ENCODE data around the gene MIEF2. TPM values are rescaled to one million over a fixed set of nuclear protein-coding genes. Genes with fewer than 3 reads are reported as not detected.

The MIEF2 gene
- polyA plus RNA-seq, 1 of the 3 experiments (the other 2 are of a cell fraction): 12.7 TPM

DNA sequence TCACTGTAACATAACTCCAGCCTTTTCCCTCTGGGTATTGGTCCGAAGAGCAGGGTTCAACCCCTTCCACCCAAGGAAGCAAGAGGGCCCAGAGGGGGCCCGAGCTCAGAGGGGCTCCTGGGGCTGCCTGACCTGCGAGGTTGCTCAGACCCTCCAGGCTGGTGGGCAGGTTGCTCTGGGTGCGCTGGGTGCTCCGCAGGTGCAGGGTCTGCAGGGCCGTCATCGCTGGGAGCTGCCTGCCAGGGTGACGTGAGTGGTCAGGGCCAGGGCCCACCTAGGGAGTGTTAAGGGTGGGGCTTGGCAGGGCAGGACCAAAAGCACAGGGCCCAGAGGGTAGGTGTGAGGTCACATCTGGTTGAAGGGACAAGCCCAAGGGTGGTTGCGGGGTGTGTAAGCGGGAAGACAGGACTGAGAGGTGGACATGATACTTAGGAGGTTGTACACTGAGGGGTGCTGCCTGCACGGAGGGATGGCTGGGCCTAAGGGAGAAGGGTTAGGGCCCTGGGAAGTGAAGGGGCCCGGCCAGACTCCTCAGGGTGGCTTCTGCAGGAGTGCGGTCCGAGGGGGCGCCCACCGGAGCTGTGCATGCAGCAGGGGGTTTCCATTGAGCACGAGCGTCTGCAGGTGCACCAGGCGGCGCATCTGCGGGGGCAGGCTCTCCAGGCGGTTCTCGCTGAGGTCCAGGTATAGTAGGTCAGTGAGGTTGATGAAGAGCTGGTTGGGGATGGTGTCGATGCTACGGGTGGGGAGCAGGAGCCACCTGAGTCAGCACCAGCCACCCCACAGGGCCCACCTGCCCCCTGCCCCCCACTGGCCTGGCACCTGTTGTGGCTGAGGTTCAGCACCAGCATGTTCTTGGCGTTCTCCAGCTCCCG, 6.3 kb upstream of the MIEF2 start:
- no peak overlapping the region for H3K4me3 ChIP-seq (ENCODE audit: low read depth in 2 of 2, low read length in 1 of 2)
- no peak overlapping the region for H3K9ac ChIP-seq
- H4K20me1 ChIP-seq (ENCODE audit: insufficient read depth): peaks cover 36% of the 10 kb centered on the region
- peaks cover 36% of the 10 kb centered on the region for H3K79me2 ChIP-seq (ENCODE audit: insufficient read depth)
- no peaks in the 10 kb centered on the region for H3K9me2 ChIP-seq
- no peak for DNase-seq
- POLR2A ChIA-PET: no interaction called here
- peaks cover 0 to 18% of the 10 kb centered on the region in 2 experiments; a peak in 1 of 4 replicates for H3K4me1 ChIP-seq (ENCODE audit: control insufficient read depth in 1 of 2, insufficient read depth in 2 of 2, low read depth in 1 of 2, low read length in 1 of 2)
- 96% methylated on average over 19 of the region's 27 CpGs for WGBS (ENCODE audit: low lambda C conversion rate)
- no peaks in the 10 kb centered on the region for H3K9me3 ChIP-seq
- H3K27ac ChIP-seq (ENCODE audit: low read depth in 2 of 2, low read length in 1 of 2): no peak overlapping the region
- no peaks in the 10 kb centered on the region for H3K27me3 ChIP-seq (ENCODE audit: insufficient read depth)
- no peak overlapping the region for H3K4me2 ChIP-seq
- H2AFZ ChIP-seq (ENCODE audit: low read depth): no peak overlapping the region
- TF ChIP-seq TEAD4 (IDR thresholded peaks at IDR 0.05; ENCODE audit: borderline replicate concordance, insufficient read depth): no peak
- no peak for TF ChIP-seq RXRA (IDR thresholded peaks at IDR 0.05; ENCODE audit: borderline replicate concordance, low read depth)
- no peak for TF ChIP-seq RAD21 (IDR thresholded peaks at IDR 0.05; ENCODE audit: low read length)
- TF ChIP-seq GABPA (IDR thresholded peaks at IDR 0.05; ENCODE audit: low read depth): no peak
- CTCF ChIA-PET: interaction anchor here (0.6 to 1.0 kb wide), 2 partner anchors 37 to 1065 kb away, joined by 3 read pairs; no protein-coding TSS in a partner anchor
- H3F3A ChIP-seq (replicated peaks; ENCODE audit: insufficient read depth): peaks cover 8% of the 10 kb centered on the region
- peaks cover 22 to 62% of the 10 kb centered on the region in 2 experiments for H3K36me3 ChIP-seq (replicated peaks in 1 of 2; ENCODE audit: control insufficient read depth in 1 of 2, insufficient read depth in 2 of 2, low read length in 1 of 2)

DNA sequence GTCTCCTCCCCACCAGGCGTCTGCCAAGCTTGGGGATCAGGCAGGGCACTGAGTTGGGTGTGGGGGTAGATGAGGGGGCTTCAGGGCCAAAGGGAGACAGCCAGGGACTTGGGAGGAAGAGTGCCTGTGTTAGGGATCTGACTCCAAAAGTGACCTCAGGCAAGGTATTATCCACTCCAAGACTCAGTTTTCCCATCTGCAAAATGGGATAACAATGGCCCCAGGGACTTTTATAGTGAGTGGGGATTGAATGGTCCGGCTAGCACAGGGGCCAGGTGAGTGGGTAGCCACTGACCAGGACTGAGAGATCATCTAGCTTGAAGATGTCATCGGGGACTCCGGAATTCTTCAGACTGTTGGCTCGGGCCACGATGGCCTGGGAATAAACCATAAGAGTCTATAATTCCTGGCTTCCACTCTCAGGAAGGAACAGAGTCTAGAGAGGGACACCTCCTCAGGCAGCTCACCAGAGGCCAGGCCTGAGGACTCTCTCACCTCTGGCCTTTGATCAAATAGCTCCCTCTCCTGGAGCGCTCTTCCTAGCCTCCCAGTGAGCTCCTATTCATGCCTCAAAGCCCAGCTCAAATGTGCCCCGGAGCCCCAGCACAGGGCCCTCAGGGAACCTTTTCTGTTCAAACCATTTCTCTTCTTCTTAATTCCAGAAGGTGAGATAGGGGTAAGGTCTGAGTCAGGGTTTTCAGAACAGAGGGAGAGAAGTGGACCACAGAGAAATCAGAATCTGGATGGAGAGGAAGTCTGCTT, 5.4 kb upstream of the MIEF2 start:
- Histone ChIP-seq H4K20me1 (ENCODE audit: insufficient read depth) (peaks cover 36% of the 10 kb centered on the region), H3K9me2 (no peaks in the 10 kb centered on the region), H3F3A (replicated peaks; ENCODE audit: insufficient read depth) (peaks cover 5% of the 10 kb centered on the region), H3K27me3 (ENCODE audit: insufficient read depth) (no peaks in the 10 kb centered on the region), H3K79me2 (ENCODE audit: insufficient read depth) (peaks cover 36% of the 10 kb centered on the region), H2AFZ (ENCODE audit: low read depth) (no peak overlapping the region), H3K36me3 (replicated peaks in 1 of 2; ENCODE audit: control insufficient read depth in 1 of 2, insufficient read depth in 2 of 2, low read length in 1 of 2) (peaks cover 22 to 61% of the 10 kb centered on the region in 2 experiments), H3K27ac (ENCODE audit: low read depth in 2 of 2, low read length in 1 of 2) (no peak overlapping the region), H3K4me2 (no peak overlapping the region), H3K9ac (no peak overlapping the region), H3K9me3 (no peaks in the 10 kb centered on the region), H3K4me3 (ENCODE audit: low read depth in 2 of 2, low read length in 1 of 2) (no peak overlapping the region), H3K4me1 (ENCODE audit: control insufficient read depth in 1 of 2, insufficient read depth in 2 of 2, low read depth in 1 of 2, low read length in 1 of 2) (peaks cover 0 to 22% of the 10 kb centered on the region in 2 experiments; a peak in 1 of 4 replicates)
- POLR2A ChIA-PET: no interaction called here
- no peak for DNase-seq
- WGBS (ENCODE audit: low lambda C conversion rate): 97% methylated on average over 8 of the region's 8 CpGs
- CTCF ChIA-PET: interaction anchor here (1.0 kb wide), 1 partner anchor 38 kb away, joined by 3 read pairs; no protein-coding TSS in a partner anchor
- TF ChIP-seq USF2 (IDR thresholded peaks at IDR 0.05; ENCODE audit: borderline replicate concordance, low read depth, low read length): no peak
- TF ChIP-seq FOSL2 (IDR thresholded peaks at IDR 0.05; ENCODE audit: borderline replicate concordance, low read depth): no peak
- TF ChIP-seq, protein P1, sequence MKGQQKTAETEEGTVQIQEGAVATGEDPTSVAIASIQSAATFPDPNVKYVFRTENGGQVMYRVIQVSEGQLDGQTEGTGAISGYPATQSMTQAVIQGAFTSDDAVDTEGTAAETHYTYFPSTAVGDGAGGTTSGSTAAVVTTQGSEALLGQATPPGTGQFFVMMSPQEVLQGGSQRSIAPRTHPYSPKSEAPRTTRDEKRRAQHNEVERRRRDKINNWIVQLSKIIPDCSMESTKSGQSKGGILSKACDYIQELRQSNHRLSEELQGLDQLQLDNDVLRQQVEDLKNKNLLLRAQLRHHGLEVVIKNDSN (IDR thresholded peaks at IDR 0.05; ENCODE audit: borderline replicate concordance, low read depth): no peak
- no peak for TF ChIP-seq RAD21 (IDR thresholded peaks at IDR 0.05; ENCODE audit: low read length)
- TF ChIP-seq, protein P2, sequence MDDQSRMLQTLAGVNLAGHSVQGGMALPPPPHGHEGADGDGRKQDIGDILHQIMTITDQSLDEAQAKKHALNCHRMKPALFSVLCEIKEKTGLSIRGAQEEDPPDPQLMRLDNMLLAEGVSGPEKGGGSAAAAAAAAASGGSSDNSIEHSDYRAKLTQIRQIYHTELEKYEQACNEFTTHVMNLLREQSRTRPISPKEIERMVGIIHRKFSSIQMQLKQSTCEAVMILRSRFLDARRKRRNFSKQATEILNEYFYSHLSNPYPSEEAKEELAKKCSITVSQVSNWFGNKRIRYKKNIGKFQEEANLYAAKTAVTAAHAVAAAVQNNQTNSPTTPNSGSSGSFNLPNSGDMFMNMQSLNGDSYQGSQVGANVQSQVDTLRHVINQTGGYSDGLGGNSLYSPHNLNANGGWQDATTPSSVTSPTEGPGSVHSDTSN (IDR thresholded peaks at IDR 0.05): no peak
- no peak for TF ChIP-seq GABPA (IDR thresholded peaks at IDR 0.05; ENCODE audit: low read depth)
- no peak for TF ChIP-seq TCF12 (IDR thresholded peaks at IDR 0.05)
- TF ChIP-seq ELF1 (IDR thresholded peaks at IDR 0.05): no peak
- no peak for TF ChIP-seq NFIC (IDR thresholded peaks at IDR 0.05; ENCODE audit: borderline replicate concordance)
- no peak for TF ChIP-seq RFX5 (IDR thresholded peaks at IDR 0.05; ENCODE audit: low read length)
- TF ChIP-seq IRF3 (IDR thresholded peaks at IDR 0.05; ENCODE audit: low read depth, low read length): no peak
- TF ChIP-seq EP300 (IDR thresholded peaks at IDR 0.05; ENCODE audit: borderline replicate concordance in 1 of 2, low read depth in 1 of 2, low read length in 1 of 2): no peak
- no peak for TF ChIP-seq POLR2AphosphoS5 (IDR thresholded peaks at IDR 0.05; ENCODE audit: low read depth, low read length)
- TF ChIP-seq RCOR1 (IDR thresholded peaks at IDR 0.05; ENCODE audit: low read length): no peak
- TF ChIP-seq, protein P3, sequence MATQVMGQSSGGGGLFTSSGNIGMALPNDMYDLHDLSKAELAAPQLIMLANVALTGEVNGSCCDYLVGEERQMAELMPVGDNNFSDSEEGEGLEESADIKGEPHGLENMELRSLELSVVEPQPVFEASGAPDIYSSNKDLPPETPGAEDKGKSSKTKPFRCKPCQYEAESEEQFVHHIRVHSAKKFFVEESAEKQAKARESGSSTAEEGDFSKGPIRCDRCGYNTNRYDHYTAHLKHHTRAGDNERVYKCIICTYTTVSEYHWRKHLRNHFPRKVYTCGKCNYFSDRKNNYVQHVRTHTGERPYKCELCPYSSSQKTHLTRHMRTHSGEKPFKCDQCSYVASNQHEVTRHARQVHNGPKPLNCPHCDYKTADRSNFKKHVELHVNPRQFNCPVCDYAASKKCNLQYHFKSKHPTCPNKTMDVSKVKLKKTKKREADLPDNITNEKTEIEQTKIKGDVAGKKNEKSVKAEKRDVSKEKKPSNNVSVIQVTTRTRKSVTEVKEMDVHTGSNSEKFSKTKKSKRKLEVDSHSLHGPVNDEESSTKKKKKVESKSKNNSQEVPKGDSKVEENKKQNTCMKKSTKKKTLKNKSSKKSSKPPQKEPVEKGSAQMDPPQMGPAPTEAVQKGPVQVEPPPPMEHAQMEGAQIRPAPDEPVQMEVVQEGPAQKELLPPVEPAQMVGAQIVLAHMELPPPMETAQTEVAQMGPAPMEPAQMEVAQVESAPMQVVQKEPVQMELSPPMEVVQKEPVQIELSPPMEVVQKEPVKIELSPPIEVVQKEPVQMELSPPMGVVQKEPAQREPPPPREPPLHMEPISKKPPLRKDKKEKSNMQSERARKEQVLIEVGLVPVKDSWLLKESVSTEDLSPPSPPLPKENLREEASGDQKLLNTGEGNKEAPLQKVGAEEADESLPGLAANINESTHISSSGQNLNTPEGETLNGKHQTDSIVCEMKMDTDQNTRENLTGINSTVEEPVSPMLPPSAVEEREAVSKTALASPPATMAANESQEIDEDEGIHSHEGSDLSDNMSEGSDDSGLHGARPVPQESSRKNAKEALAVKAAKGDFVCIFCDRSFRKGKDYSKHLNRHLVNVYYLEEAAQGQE (IDR thresholded peaks at IDR 0.05; ENCODE audit: low read depth, low read length): no peak

All from SK-N-SH (cell line).